Skeletal muscle satellite cell (primary cell): Measurements from ENCODE around the gene NPTXR.

Experiments
- H3K27me3 ChIP-seq: 2 replicates; pipeline ENCODE4 v1.7.0; 2013; ENCODE audit warnings: low read length; ENCODE audit not compliant: control insufficient read depth, insufficient read depth
- H3K36me3 ChIP-seq: 2 replicates; pipeline ENCODE4 v1.7.0; 2013; ENCODE audit warnings: mild to moderate bottlenecking, control low read depth, low read length; ENCODE audit not compliant: insufficient read depth
- H3K4me1 ChIP-seq: 2 replicates; pipeline ENCODE4 v1.7.0; 2013; ENCODE audit warnings: low read length; ENCODE audit not compliant: control insufficient read depth, insufficient read depth
- H3K4me2 ChIP-seq: 2 replicates; pipeline ENCODE4 v1.7.0; 2013; ENCODE audit warnings: mild to moderate bottlenecking, low read length
- H3K4me3 ChIP-seq: 2 replicates; pipeline ENCODE4 v1.7.0; 2013; ENCODE audit warnings: low read length
- H3K9ac ChIP-seq: 2 replicates; pipeline ENCODE4 v1.7.0; 2013; ENCODE audit warnings: mild to moderate bottlenecking, low read depth, low read length, moderate library complexity
- H3K9me3 ChIP-seq: replicated peaks from 2 replicates; pipeline ENCODE4 v1.7.0; 2013; ENCODE audit warnings: mild to moderate bottlenecking, control low read depth, low read length

The NPTXR gene

GRCh38 chr22:38846412-38846811 lies 2.6 kb upstream of the NPTXR start:
- Histone ChIP-seq H3K36me3 (no peaks in the 10 kb centered on the region), H3K4me2 (no peak overlapping the region), H3K27me3 (peaks cover 78% of the 10 kb centered on the region), H3K4me1 (peaks cover 5% of the 10 kb centered on the region), H3K9me3 (no peaks in the 10 kb centered on the region), H3K9ac (no peak overlapping the region), H3K4me3 (no peak overlapping the region)

DNA sequence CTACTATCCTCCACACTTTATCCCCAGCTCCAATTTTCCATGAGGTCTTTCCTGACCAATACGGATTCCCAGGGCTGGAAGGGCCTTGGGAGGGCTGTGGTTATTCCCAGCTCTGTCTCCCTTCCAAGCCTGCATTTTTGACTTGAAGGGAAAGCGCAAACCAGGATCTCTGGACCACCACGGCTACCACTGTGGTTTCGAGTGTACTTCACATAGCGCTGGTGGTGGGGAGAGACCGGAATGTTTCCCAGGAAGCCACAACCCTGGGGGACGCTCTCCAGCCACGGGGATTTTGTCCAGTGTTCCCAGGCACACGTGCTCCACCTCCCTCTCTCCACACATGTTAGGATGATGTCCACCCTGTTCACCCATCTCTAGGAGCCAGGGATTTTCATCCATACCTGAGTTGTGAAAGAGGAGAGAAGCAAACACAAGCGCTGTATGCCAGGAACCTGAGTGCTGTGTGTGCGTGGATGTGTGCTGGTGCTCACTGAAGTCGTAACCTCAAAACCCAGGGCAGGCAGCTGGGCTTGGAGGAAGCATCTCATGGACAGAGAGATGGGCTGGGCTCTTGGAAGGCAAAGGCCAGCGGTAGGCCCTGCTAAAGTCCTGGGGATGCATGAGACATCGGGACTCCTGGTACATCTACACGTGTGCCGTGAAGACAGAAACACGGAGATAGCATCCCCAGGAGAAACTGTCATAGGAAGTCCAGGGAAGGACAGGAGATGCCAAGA lies 1.3 kb upstream of the NPTXR start:
- H3K9ac ChIP-seq: no peak overlapping the region
- peaks cover 86% of the 10 kb centered on the region for H3K27me3 ChIP-seq

DNA sequence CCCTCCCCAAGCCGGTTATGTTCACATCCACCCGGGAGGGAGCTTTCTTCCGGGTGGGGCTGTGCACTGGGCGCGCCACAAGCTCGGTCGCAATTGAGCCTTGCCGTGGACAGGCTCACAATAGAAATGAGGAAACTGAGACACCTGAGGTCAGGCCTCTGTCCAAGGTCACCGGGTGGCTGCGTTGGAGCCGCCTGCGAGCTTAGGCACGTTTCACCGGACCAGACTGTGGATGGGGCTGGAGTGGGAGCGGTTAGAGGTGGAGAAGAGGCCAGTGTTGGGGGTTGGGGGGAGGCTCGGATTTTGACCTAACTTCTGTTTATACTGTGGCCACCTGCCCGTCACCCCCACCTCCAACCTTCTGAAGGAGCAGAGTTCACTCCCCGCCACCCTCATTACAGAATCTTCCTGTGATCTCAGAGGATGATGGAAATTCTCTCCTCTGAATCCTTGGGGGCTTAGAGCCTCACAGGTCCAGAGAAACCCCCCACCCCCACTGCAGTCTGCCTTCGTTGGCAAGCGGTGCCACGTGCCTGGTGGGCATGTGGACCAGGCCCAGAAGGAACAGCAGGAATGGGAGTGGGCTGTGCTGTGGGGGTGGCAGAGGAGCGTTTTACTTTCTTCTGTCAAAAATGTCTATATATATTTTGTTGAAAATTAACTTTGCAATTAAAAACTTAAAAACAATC lies 631 bp upstream of the NPTXR start:
- Histone ChIP-seq H3K4me3 (peak overlapping the region; percentile 60), H3K36me3 (no peaks in the 10 kb centered on the region), H3K4me2 (peak overlapping the region; percentile 73), H3K27me3 (peaks cover 86% of the 10 kb centered on the region), H3K9me3 (no peaks in the 10 kb centered on the region), H3K9ac (no peak overlapping the region), H3K4me1 (no peaks in the 10 kb centered on the region)

More for the DNA sequence above, 1.3 kb upstream of the NPTXR start:
- H3K4me1 ChIP-seq: no peaks in the 10 kb centered on the region
- H3K9me3 ChIP-seq: no peaks in the 10 kb centered on the region
- no peaks in the 10 kb centered on the region for H3K36me3 ChIP-seq
- H3K4me3 ChIP-seq: no peak overlapping the region
- no peak overlapping the region for H3K4me2 ChIP-seq

- no peak overlapping the region for H3K9ac ChIP-seq
- H3K36me3 ChIP-seq: no peaks in the 10 kb centered on the region
- peaks cover 74% of the 10 kb centered on the region for H3K27me3 ChIP-seq
These were observed 599 bp downstream of the NPTXR start for GRCh38 chr22:38843201-38843656.

GRCh38 chr22:38842512-38843200 lies 1.2 kb downstream of the NPTXR start:
- Histone ChIP-seq H3K36me3 (no peaks in the 10 kb centered on the region), H3K4me1 (no peaks in the 10 kb centered on the region), H3K27me3 (peaks cover 68% of the 10 kb centered on the region), H3K9ac (no peak overlapping the region), H3K9me3 (no peaks in the 10 kb centered on the region), H3K4me2 (peak overlapping the region; percentile 73), H3K4me3 (peak overlapping the region; percentile 60)

More at GRCh38 chr22:38843201-38843656, 599 bp downstream of the NPTXR start:
- Histone ChIP-seq H3K9me3 (no peaks in the 10 kb centered on the region), H3K4me1 (no peaks in the 10 kb centered on the region), H3K4me2 (peak overlapping the region; percentile 73), H3K4me3 (peak overlapping the region; percentile 60)

- Histone ChIP-seq H3K27me3 (peaks cover 68% of the 10 kb centered on the region), H3K4me1 (no peaks in the 10 kb centered on the region), H3K4me2 (no peak overlapping the region), H3K36me3 (no peaks in the 10 kb centered on the region), H3K4me3 (no peak overlapping the region), H3K9ac (no peak overlapping the region), H3K9me3 (no peaks in the 10 kb centered on the region)
These were observed 2.2 kb downstream of the NPTXR start for GRCh38 chr22:38841635-38842034.

DNA sequence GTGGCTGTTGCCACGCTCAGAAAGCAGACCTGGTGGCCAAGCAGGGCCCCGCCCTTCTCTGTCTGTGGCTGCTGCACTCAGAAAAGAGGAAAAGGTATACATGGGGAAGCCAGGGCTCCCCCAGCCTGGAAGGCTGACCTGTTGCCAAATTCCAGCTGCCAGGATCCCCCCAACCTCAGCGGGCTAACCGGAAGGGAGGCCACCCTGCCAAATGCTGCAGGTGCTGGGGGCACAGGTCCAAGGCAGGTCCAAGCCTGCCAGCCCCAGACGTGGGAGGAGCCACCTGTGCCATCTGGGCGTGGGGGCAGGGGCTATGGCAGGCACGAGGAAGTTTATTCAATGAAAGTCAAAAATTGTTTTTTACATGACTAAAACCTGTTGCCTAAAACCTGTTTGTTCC lies 2.6 kb downstream of the NPTXR start:
- no peak overlapping the region for H3K4me2 ChIP-seq
- H3K9me3 ChIP-seq: no peaks in the 10 kb centered on the region
- H3K4me1 ChIP-seq: peaks cover 3% of the 10 kb centered on the region
- no peak overlapping the region for H3K4me3 ChIP-seq
- H3K9ac ChIP-seq: no peak overlapping the region
- peaks cover 68% of the 10 kb centered on the region for H3K27me3 ChIP-seq
- H3K36me3 ChIP-seq: no peaks in the 10 kb centered on the region

DNA sequence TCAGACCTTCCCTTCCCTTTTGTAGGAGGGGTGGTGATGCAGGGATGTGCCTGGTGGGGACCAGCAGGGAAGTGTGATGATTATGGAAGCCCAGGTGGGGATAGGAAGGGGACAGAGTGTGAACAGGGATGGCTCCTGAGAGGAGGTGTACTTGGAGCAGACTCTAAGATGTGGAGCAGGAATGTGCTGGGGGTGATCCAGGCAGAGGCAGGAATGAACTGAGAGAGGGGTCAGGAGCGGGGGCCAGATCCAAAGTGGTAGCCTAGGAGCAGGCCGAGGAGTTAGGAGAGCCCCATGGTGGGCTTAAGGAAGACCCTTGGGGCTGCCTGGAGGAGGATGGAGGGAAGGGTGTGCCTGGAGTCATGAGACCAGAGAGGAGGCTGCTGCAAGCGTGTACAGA lies 3.7 kb downstream of the NPTXR start:
- no peak overlapping the region for H3K4me2 ChIP-seq
- peaks cover 62% of the 10 kb centered on the region for H3K27me3 ChIP-seq
- no peak overlapping the region for H3K4me3 ChIP-seq
- peaks cover 12% of the 10 kb centered on the region for H3K4me1 ChIP-seq
- no peaks in the 10 kb centered on the region for H3K36me3 ChIP-seq
- no peaks in the 10 kb centered on the region for H3K9me3 ChIP-seq
- H3K9ac ChIP-seq: no peak overlapping the region

DNA sequence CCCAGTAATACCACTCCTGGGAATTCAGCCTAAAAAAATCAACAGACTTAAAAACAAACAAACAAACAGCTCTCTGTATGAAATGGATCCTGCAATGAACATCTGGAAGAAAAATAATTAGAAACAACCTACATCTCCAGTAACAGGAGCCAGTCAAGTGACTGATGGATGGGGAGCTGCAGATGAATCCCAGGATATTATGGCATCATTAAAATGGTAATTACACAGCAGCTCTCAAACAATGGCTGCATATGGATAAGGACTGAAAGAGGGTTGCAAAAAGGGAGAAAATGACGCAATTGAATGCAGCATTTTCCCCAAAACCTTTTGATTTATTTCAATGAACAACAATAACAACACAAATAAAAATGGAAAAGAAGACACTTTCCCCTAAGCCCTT lies 4.1 kb downstream of the NPTXR start:
- Histone ChIP-seq H3K4me2 (no peak overlapping the region), H3K4me3 (no peak overlapping the region), H3K36me3 (no peaks in the 10 kb centered on the region), H3K9ac (no peak overlapping the region), H3K9me3 (no peaks in the 10 kb centered on the region), H3K4me1 (peaks cover 12% of the 10 kb centered on the region), H3K27me3 (peaks cover 58% of the 10 kb centered on the region)

- Histone ChIP-seq H3K4me3 (no peak overlapping the region), H3K4me2 (no peak overlapping the region)
These were observed 6.4 kb downstream of the NPTXR start for GRCh38 chr22:38837414-38837928.

DNA sequence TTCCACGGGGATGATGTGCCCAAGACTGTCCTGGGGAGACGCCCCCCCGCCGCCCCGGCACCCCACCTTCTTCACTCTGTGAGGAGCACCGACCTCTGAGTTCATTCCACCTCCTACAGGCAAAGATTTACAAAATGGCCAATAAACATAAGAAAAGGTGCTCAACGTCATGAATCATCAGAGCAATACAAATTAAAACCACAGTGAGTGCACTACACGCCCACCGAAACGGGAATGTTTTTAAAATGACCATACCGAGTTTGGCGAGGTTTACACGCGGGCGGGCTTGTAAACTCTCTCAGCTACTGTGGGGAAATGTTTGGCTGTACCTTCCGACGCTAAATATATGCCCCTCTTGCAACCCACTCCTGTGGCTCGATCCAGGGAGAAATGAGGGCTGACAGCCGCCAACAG lies 7.9 kb downstream of the NPTXR start:
- peak overlapping the region; percentile 9 for H3K4me3 ChIP-seq
- no peaks in the 10 kb centered on the region for H3K36me3 ChIP-seq
- peaks cover 33% of the 10 kb centered on the region for H3K27me3 ChIP-seq
- H3K4me2 ChIP-seq: peak overlapping the region; percentile 64
- peaks cover 12% of the 10 kb centered on the region for H3K4me1 ChIP-seq
- H3K9ac ChIP-seq: no peak overlapping the region
- H3K9me3 ChIP-seq: no peaks in the 10 kb centered on the region

More at GRCh38 chr22:38837414-38837928, 6.4 kb downstream of the NPTXR start:
- Histone ChIP-seq H3K9ac (no peak overlapping the region), H3K36me3 (no peaks in the 10 kb centered on the region), H3K4me1 (peaks cover 12% of the 10 kb centered on the region), H3K27me3 (peaks cover 48% of the 10 kb centered on the region), H3K9me3 (no peaks in the 10 kb centered on the region)
